HK-2 (cell line): ENCODE results near the gene SPATA9.

Source experiments
- DNase-seq: peaks from one replicate; pipeline ENCODE4 v3.0.0-alpha.2; 2018; ENCODE audit not compliant: unreplicated experiment

SPATA9 gene

GRCh38 chr5:95684361-95684760 is 1.6 kb upstream of the SPATA9 start:
- no peak for DNase-seq

- DNase-seq, result no peak
Observed at GRCh38 chr5:95673081-95673480, 9.7 kb downstream of the SPATA9 start.

GRCh38 chr5:95672641-95673040 is 10.2 kb downstream of the SPATA9 start:
- DNase-seq, result no peak

GRCh38 chr5:95671826-95672225 is 11.0 kb downstream of the SPATA9 start:
- no peak for DNase-seq

GRCh38 chr5:95670568-95670967 is 12.2 kb downstream of the SPATA9 start:
- DNase-seq, result no peak

- no peak for DNase-seq
Observed at GRCh38 chr5:95669985-95670384, 12.8 kb downstream of the SPATA9 start.

GRCh38 chr5:95669540-95669939 is 13.3 kb downstream of the SPATA9 start:
- no peak for DNase-seq

GRCh38 chr5:95668728-95669127 is 14.1 kb downstream of the SPATA9 start:
- DNase-seq, result no peak

GRCh38 chr5:95668216-95668615 is 14.6 kb downstream of the SPATA9 start:
- DNase-seq, result no peak

- DNase-seq, result no peak
Observed at GRCh38 chr5:95667678-95668077, 15.1 kb downstream of the SPATA9 start.

GRCh38 chr5:95667061-95667618 is 15.7 kb downstream of the SPATA9 start:
- DNase-seq, result no peak

GRCh38 chr5:95664204-95664786 is 18.5 kb downstream of the SPATA9 start:
- no peak for DNase-seq

- no peak for DNase-seq
Observed at GRCh38 chr5:95662946-95663345, 19.8 kb downstream of the SPATA9 start.

GRCh38 chr5:95660060-95660459 is 22.7 kb downstream of the SPATA9 start:
- no peak for DNase-seq

GRCh38 chr5:95655575-95655974 is 27.2 kb downstream of the SPATA9 start:
- DNase-seq, result no peak

- no peak for DNase-seq
Observed at GRCh38 chr5:95654196-95654595, 28.6 kb downstream of the SPATA9 start.

GRCh38 chr5:95652849-95653248 is 29.9 kb downstream of the SPATA9 start:
- no peak for DNase-seq

GRCh38 chr5:95649842-95650620 is 32.8 kb downstream of the SPATA9 start:
- no peak for DNase-seq

GRCh38 chr5:95649274-95649673 is 33.5 kb downstream of the SPATA9 start:
- DNase-seq, result no peak

- DNase-seq, result no peak
Observed at GRCh38 chr5:95647886-95648860, 34.6 kb downstream of the SPATA9 start.

GRCh38 chr5:95646569-95647431 is 36.0 kb downstream of the SPATA9 start, which contains the start of gene RFESD:
RFESD (plus strand) TSS chr5:95646777; CDS start chr5:95652272, 5,495 bp downstream.
- DNase-seq, result peak; percentile 95
